Tibial artery (tissue), 4 donors: Measurements from ENCODE around the gene EHD4.
A peak's percentile ranks its signal among the peaks of the same experiment; 100 is the strongest.

ENCODE experiments used
- DNase-seq, 2 donors: peaks; one replicate each; pipeline ENCODE4 v3.0.0-alpha.2; 2019
- H3K27ac ChIP-seq, 2 donors: fragments of 200-600 bp; sonication (generic) in 1 of 2; 1 replicate in 1 of 2; 2 replicates in 1 of 2; pipeline ENCODE4 v1.5.1; 2018 to 2019; ENCODE audit warnings: mild to moderate bottlenecking in 1 of 2
- H3K27me3 ChIP-seq, 2 donors: fragments of 200-600 bp; sonication (generic) in 1 of 2; one replicate each; pipeline versions ENCODE4 v1.5.1 to v1.6.0; 2016 to 2019
- H3K36me3 ChIP-seq, 3 donors: fragments of 200-600 bp; sonication (generic) in 2 of 3; one replicate each; pipeline ENCODE4 v1.5.1; 2016 to 2019; ENCODE audit warnings: mild to moderate bottlenecking in 2 of 3
- H3K4me1 ChIP-seq, 4 donors: fragments of 200-600 bp; sonication (generic) in 2 of 4; 1 replicate in 3 of 4; 2 replicates in 1 of 4; pipeline ENCODE4 v1.5.1; 2016 to 2019
- H3K4me3 ChIP-seq, 2 donors: fragments of 200-600 bp; sonication (generic) in 1 of 2; 1 replicate in 1 of 2; 2 replicates in 1 of 2; pipeline ENCODE4 v1.5.1; 2018 to 2019; ENCODE audit warnings: mild to moderate bottlenecking in 2 of 2
- H3K9me3 ChIP-seq, 3 donors: fragments of 200-600 bp; sonication (generic) in 1 of 3; one replicate each; pipeline ENCODE4 v1.5.1; 2016 to 2019
- CTCF ChIP-seq, 2 experiments: fragments of 200-600 bp in 1 of 2; fragments of 450-650 bp in 1 of 2; IDR thresholded peaks; one replicate each; pipeline ENCODE4 v1.5.1; 2017 to 2019; ENCODE audit warnings: antibody characterized with exemption in 2 of 2, mild to moderate bottlenecking in 1 of 2, moderate library complexity in 1 of 2
- intact Hi-C: fragments of 100-400 bp; cut with DNase I; formaldehyde crosslinking; loops from one replicate; pipeline ENCODE4 v1.15.0; 2023; ENCODE audit warnings: low total_unique reads

Gene EHD4

GRCh38 chr15:41965441-41966413 is 6.6 kb downstream of the EHD4 start:
- intact Hi-C loops = no loop called here
- no peak for TF ChIP-seq CTCF (IDR thresholded peaks at IDR 0.05)
- Histone ChIP-seq H3K27me3 (no peaks in the 10 kb centered on the region), H3K27ac (peak overlapping the region; percentile 32 to 44), H3K4me3 (no peak overlapping the region), H3K4me1 (peaks cover 0 to 64% (median 41%) of the 10 kb centered on the region in 4 donors), H3K36me3 (no peaks in the 10 kb centered on the region), H3K9me3 (no peaks in the 10 kb centered on the region)
- DNase-seq = peak in 1 of 2 donors; percentile 37

- H3K27ac ChIP-seq = peak overlapping the region; percentile 36 to 47
- no peak for DNase-seq
These were observed 10.7 kb downstream of the EHD4 start for GRCh38 chr15:41961595-41962202.

GRCh38 chr15:41961001-41961518 is 11.3 kb downstream of the EHD4 start:
- Histone ChIP-seq H3K4me3 (no peak overlapping the region), H3K9me3 (no peaks in the 10 kb centered on the region), H3K27ac (peak overlapping the region; percentile 36 to 47), H3K27me3 (no peaks in the 10 kb centered on the region), H3K4me1 (peaks cover 0 to 59% (median 28%) of the 10 kb centered on the region in 4 donors), H3K36me3 (no peaks in the 10 kb centered on the region)
- intact Hi-C loops = no loop called here
- no peak for TF ChIP-seq CTCF (IDR thresholded peaks at IDR 0.05)
- DNase-seq = no peak

More at GRCh38 chr15:41961595-41962202, 10.7 kb downstream of the EHD4 start:
- peaks cover 0 to 59% (median 32%) of the 10 kb centered on the region in 4 donors for H3K4me1 ChIP-seq
- H3K4me3 ChIP-seq = no peak overlapping the region
- intact Hi-C loops = no loop called here
- TF ChIP-seq CTCF (IDR thresholded peaks at IDR 0.05) = no peak
- no peaks in the 10 kb centered on the region for H3K9me3 ChIP-seq
- no peaks in the 10 kb centered on the region for H3K36me3 ChIP-seq
- no peaks in the 10 kb centered on the region for H3K27me3 ChIP-seq

- DNase-seq = no peak
- no peaks in the 10 kb centered on the region for H3K27me3 ChIP-seq
- peaks cover 0 to 64% (median 31%) of the 10 kb centered on the region in 4 donors for H3K4me1 ChIP-seq
- no peak overlapping the region for H3K4me3 ChIP-seq
- no peaks in the 10 kb centered on the region for H3K9me3 ChIP-seq
- H3K36me3 ChIP-seq = peaks cover 6 to 12% (median 6%) of the 10 kb centered on the region in 3 donors
- intact Hi-C loops = no loop called here
- TF ChIP-seq CTCF (IDR thresholded peaks at IDR 0.05) = no peak
- H3K27ac ChIP-seq = peak overlapping the region; percentile 42 to 44
These were observed 14.3 kb downstream of the EHD4 start for GRCh38 chr15:41958002-41958420.

GRCh38 chr15:41957021-41957897 is 15.1 kb downstream of the EHD4 start:
- intact Hi-C loops = no loop called here
- H3K4me3 ChIP-seq = no peak overlapping the region
- no peaks in the 10 kb centered on the region for H3K9me3 ChIP-seq
- H3K27ac ChIP-seq = peak overlapping the region; percentile 44 to 63
- no peak for TF ChIP-seq CTCF (IDR thresholded peaks at IDR 0.05)
- no peak for DNase-seq
- H3K4me1 ChIP-seq = peaks cover 0 to 64% (median 31%) of the 10 kb centered on the region in 4 donors
- peaks cover 7 to 20% (median 9%) of the 10 kb centered on the region in 3 donors for H3K36me3 ChIP-seq
- H3K27me3 ChIP-seq = no peaks in the 10 kb centered on the region
